Loucy (cell line): Measurements from ENCODE around the gene WWOX.

Experiments
- H2AFZ ChIP-seq: fragments of 200-600 bp; sonication (generic); 2 replicates; pipeline ENCODE4 v1.6.0; 2016; ENCODE audit warnings: antibody characterized with exemption, mild to moderate bottlenecking, low read length, moderate library complexity
- H3F3A ChIP-seq: fragments of 200-600 bp; 2 replicates; pipeline ENCODE4 v1.6.0; 2016; ENCODE audit warnings: antibody characterized with exemption, low read depth, mild to moderate bottlenecking
- H3K27me3 ChIP-seq: fragments of 200-600 bp; sonication (generic); 2 replicates; pipeline ENCODE4 v1.6.1; 2014; ENCODE audit warnings: low read length, mild to moderate bottlenecking; ENCODE audit not compliant: insufficient read depth, poor library complexity, severe bottlenecking
- H3K36me3 ChIP-seq: fragments of 200-600 bp; sonication (generic); 2 replicates; pipeline ENCODE4 v1.6.1; 2016; ENCODE audit warnings: low read length; ENCODE audit not compliant: insufficient read depth
- H3K4me1 ChIP-seq: fragments of 200-600 bp; sonication (generic); 2 replicates; pipeline ENCODE4 v1.5.1; 2014; ENCODE audit warnings: low read length, mild to moderate bottlenecking; ENCODE audit not compliant: insufficient read depth, poor library complexity, severe bottlenecking
- H3K4me2 ChIP-seq: fragments of 200-600 bp; sonication (generic); 2 replicates; pipeline ENCODE4 v1.6.0; 2014; ENCODE audit warnings: antibody characterized with exemption, low read length, low read depth, mild to moderate bottlenecking; ENCODE audit not compliant: poor library complexity, severe bottlenecking
- H3K4me3 ChIP-seq: fragments of 200-600 bp; sonication (generic); 2 replicates; pipeline ENCODE4 v1.5.1; 2014; ENCODE audit warnings: low read length, mild to moderate bottlenecking, mixed read lengths; ENCODE audit not compliant: poor library complexity, severe bottlenecking
- H3K79me2 ChIP-seq: fragments of 200-600 bp; sonication (generic); 2 replicates; pipeline ENCODE4 v1.6.1; 2014; ENCODE audit warnings: low read length; ENCODE audit not compliant: insufficient read depth
- H3K9ac ChIP-seq: fragments of 200-600 bp; sonication (generic); 2 replicates; pipeline ENCODE4 v1.6.0; 2014; ENCODE audit warnings: mild to moderate bottlenecking, low read depth, low read length, moderate library complexity; ENCODE audit not compliant: poor library complexity, severe bottlenecking
- H3K9me2 ChIP-seq: fragments of 200-600 bp; sonication (generic); replicated peaks from 2 replicates; pipeline ENCODE4 v1.6.1; 2016; ENCODE audit warnings: low read depth, low read length, mixed read lengths
- H3K9me3 ChIP-seq: fragments of 200-600 bp; sonication (generic); 2 replicates; pipeline ENCODE4 v1.6.1; 2014; ENCODE audit warnings: mild to moderate bottlenecking, antibody characterized with exemption, low read length, low read depth; ENCODE audit not compliant: insufficient read depth
- H4K20me1 ChIP-seq: fragments of 200-600 bp; sonication (generic); 2 replicates; pipeline ENCODE4 v1.6.0; 2014; ENCODE audit warnings: antibody characterized with exemption, low read length, mild to moderate bottlenecking; ENCODE audit not compliant: insufficient read depth, poor library complexity, severe bottlenecking
- CTCF ChIP-seq: fragments of 200-600 bp; sonication (generic); conservative IDR thresholded peaks from 2 replicates; pipeline ENCODE4 v1.5.1; 2014; ENCODE audit warnings: mild to moderate bottlenecking, antibody characterized with exemption, low read length
- EZH2phosphoT487 ChIP-seq: fragments of 200-600 bp; IDR thresholded peaks from 2 replicates; pipeline ENCODE4 v1.6.1; 2018; ENCODE audit warnings: antibody characterized with exemption, mild to moderate bottlenecking, moderate library complexity, borderline replicate concordance

Gene WWOX

GRCh38 chr16:78290872-78291591 lies 191.6 kb downstream of the WWOX start:
- Histone ChIP-seq H3K4me3 (no peak overlapping the region), H3K27me3 (no peaks in the 10 kb centered on the region), H3K4me1 (peaks cover 14% of the 10 kb centered on the region), H3K36me3 (no peaks in the 10 kb centered on the region), H3K9ac (no peak overlapping the region), H4K20me1 (no peaks in the 10 kb centered on the region), H3K4me2 (peak overlapping the region; percentile 25), H3K9me3 (no peaks in the 10 kb centered on the region), H2AFZ (no peak overlapping the region), H3K79me2 (no peaks in the 10 kb centered on the region), H3F3A (no peaks in the 10 kb centered on the region), H3K9me2 (no peaks in the 10 kb centered on the region)
- TF ChIP-seq EZH2phosphoT487 (no peak), CTCF (no peak)

- no peak overlapping the region for H2AFZ ChIP-seq
- H3F3A ChIP-seq = no peaks in the 10 kb centered on the region
- H4K20me1 ChIP-seq = no peaks in the 10 kb centered on the region
- no peak overlapping the region for H3K4me2 ChIP-seq
- TF ChIP-seq EZH2phosphoT487 (no peak), CTCF (no peak)
- H3K79me2 ChIP-seq = no peaks in the 10 kb centered on the region
- H3K9me3 ChIP-seq = no peaks in the 10 kb centered on the region
- H3K36me3 ChIP-seq = no peaks in the 10 kb centered on the region
- H3K9me2 ChIP-seq = no peaks in the 10 kb centered on the region
- H3K4me3 ChIP-seq = no peak overlapping the region
- no peaks in the 10 kb centered on the region for H3K27me3 ChIP-seq
- no peak overlapping the region for H3K9ac ChIP-seq
- H3K4me1 ChIP-seq = peaks cover 14% of the 10 kb centered on the region
Observed at GRCh38 chr16:78291604-78292003, 192.2 kb downstream of the WWOX start.

- Histone ChIP-seq H3K27me3 (no peaks in the 10 kb centered on the region), H3K4me2 (no peak overlapping the region)
Observed at GRCh38 chr16:78292086-78292843, 192.8 kb downstream of the WWOX start.

More at GRCh38 chr16:78292086-78292843, 192.8 kb downstream of the WWOX start:
- Histone ChIP-seq H3K79me2 (no peaks in the 10 kb centered on the region), H4K20me1 (no peaks in the 10 kb centered on the region), H3K9ac (no peak overlapping the region), H3K9me3 (no peaks in the 10 kb centered on the region), H3K4me3 (no peak overlapping the region), H3K36me3 (no peaks in the 10 kb centered on the region), H3K4me1 (peaks cover 14% of the 10 kb centered on the region), H2AFZ (no peak overlapping the region), H3F3A (no peaks in the 10 kb centered on the region), H3K9me2 (no peaks in the 10 kb centered on the region)
- TF ChIP-seq CTCF = no peak
